ENCODE data around the gene PEX26. TPM values are rescaled to one million over a fixed set of nuclear protein-coding genes. Genes with fewer than 3 reads are reported as not detected.

PEX26 gene
- total and polyA plus RNA-seq, 2 of the 13 experiments (the other 11 are each of a cell fraction or from before 2014, with no cell fraction given): 10.6 to 25.1 TPM

DNA sequence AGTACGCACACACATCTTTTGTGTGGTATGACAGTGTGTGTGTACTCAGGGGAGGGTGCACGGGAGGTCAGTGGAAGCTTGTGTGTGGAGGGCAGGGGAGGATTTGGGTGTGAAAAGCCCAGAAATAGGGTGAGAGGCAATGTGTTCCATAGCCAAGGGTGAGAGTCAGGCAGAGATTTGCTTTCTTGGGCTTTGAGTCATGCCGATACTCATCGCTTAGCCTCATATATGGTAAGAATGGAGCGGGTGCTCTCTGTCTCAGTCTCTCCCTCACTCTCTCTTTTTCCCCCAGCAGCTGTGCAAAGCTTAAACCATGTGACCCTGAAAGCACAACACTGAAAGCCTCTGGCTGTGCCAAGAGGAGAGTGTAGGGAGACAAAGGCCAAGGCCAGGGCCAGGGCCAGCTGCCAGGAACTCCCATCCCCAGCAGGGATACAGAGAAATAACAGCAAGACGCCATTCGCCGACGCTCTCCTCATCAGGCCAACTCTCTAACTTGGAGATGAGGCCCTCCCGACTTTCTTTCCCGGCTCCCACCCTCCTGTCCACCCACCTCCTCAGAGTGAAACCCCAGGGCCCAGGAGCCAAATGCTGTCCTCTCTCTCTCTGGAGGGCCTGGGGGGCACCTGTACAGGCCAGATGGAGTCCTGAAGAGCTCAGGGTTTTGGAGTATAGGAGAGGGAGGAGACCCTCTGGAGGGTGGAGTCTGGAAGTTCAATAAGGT lies 33.1 kb upstream of the PEX26 start (continued):
- TF ChIP-seq, protein P1, sequence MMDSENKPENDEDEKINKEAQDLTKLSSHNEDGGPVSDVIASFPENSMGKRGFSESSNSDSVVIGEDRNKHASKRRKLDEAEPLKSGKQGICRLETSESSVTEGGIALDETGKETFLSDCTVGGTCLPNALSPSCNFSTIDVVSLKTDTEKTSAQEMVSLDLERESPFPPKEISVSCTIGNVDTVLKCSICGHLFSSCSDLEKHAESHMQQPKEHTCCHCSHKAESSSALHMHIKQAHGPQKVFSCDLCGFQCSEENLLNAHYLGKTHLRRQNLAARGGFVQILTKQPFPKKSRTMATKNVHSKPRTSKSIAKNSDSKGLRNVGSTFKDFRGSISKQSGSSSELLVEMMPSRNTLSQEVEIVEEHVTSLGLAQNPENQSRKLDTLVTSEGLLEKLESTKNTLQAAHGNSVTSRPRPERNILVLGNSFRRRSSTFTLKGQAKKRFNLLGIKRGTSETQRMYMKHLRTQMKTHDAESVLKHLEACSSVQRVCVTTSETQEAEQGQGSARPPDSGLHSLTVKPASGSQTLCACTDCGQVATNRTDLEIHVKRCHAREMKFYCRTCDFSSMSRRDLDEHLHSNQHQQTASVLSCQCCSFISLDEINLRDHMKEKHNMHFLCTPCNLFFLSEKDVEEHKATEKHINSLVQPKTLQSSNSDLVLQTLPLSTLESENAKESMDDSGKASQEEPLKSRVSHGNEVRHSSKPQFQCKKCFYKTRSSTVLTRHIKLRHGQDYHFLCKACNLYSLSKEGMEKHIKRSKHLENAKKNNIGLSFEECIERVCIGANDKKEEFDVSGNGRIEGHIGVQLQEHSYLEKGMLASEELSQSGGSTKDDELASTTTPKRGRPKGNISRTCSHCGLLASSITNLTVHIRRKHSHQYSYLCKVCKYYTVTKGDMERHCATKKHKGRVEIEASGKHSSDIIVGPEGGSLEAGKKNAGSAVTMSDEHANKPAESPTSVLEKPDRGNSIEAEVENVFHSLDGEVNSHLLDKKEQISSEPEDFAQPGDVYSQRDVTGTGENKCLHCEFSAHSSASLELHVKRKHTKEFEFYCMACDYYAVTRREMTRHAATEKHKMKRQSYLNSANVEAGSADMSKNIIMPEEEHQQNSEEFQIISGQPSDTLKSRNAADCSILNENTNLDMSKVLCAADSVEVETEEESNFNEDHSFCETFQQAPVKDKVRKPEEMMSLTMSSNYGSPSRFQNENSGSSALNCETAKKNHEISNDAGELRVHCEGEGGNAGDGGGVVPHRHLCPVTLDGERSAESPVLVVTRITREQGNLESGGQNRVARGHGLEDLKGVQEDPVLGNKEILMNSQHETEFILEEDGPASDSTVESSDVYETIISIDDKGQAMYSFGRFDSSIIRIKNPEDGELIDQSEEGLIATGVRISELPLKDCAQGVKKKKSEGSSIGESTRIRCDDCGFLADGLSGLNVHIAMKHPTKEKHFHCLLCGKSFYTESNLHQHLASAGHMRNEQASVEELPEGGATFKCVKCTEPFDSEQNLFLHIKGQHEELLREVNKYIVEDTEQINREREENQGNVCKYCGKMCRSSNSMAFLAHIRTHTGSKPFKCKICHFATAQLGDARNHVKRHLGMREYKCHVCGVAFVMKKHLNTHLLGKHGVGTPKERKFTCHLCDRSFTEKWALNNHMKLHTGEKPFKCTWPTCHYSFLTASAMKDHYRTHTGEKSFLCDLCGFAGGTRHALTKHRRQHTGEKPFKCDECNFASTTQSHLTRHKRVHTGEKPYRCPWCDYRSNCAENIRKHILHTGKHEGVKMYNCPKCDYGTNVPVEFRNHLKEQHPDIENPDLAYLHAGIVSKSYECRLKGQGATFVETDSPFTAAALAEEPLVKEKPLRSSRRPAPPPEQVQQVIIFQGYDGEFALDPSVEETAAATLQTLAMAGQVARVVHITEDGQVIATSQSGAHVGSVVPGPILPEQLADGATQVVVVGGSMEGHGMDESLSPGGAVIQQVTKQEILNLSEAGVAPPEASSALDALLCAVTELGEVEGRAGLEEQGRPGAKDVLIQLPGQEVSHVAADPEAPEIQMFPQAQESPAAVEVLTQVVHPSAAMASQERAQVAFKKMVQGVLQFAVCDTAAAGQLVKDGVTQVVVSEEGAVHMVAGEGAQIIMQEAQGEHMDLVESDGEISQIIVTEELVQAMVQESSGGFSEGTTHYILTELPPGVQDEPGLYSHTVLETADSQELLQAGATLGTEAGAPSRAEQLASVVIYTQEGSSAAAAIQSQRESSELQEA (CRISPR knock-in tag; IDR thresholded peaks at IDR 0.05; ENCODE audit: not compliant biosample characterization): no peak
- no peak for TF ChIP-seq GABPA (IDR thresholded peaks at IDR 0.05; ENCODE audit: low read depth, low read length)
- 0 out of 2 replicates have a peak, but pooled peaks have one; percentile 20 for TF ChIP-seq GABPA (CRISPR knock-in tag; IDR thresholded peaks at IDR 0.05; ENCODE audit: low read depth)
- no peak for TF ChIP-seq ZNF749 (CRISPR knock-in tag; IDR thresholded peaks at IDR 0.05; ENCODE audit: borderline replicate concordance)
- TF ChIP-seq ZNF746 (CRISPR knock-in tag; IDR thresholded peaks at IDR 0.05): peak; percentile 57; the same call in 1 of the 2 replicates
- no peak for TF ChIP-seq MED8 (CRISPR knock-in tag; IDR thresholded peaks at IDR 0.05; ENCODE audit: insufficient replicate concordance)
- no peak for TF ChIP-seq ZNF780A (CRISPR knock-in tag; IDR thresholded peaks at IDR 0.05)
- TF ChIP-seq NR1H2 (CRISPR knock-in tag; IDR thresholded peaks at IDR 0.05; ENCODE audit: borderline replicate concordance, low read depth): no peak
- TF ChIP-seq, protein P2, sequence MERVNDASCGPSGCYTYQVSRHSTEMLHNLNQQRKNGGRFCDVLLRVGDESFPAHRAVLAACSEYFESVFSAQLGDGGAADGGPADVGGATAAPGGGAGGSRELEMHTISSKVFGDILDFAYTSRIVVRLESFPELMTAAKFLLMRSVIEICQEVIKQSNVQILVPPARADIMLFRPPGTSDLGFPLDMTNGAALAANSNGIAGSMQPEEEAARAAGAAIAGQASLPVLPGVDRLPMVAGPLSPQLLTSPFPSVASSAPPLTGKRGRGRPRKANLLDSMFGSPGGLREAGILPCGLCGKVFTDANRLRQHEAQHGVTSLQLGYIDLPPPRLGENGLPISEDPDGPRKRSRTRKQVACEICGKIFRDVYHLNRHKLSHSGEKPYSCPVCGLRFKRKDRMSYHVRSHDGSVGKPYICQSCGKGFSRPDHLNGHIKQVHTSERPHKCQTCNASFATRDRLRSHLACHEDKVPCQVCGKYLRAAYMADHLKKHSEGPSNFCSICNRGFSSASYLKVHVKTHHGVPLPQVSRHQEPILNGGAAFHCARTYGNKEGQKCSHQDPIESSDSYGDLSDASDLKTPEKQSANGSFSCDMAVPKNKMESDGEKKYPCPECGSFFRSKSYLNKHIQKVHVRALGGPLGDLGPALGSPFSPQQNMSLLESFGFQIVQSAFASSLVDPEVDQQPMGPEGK (CRISPR knock-in tag; IDR thresholded peaks at IDR 0.05): peak; percentile 79
- TF ChIP-seq, protein P3, sequence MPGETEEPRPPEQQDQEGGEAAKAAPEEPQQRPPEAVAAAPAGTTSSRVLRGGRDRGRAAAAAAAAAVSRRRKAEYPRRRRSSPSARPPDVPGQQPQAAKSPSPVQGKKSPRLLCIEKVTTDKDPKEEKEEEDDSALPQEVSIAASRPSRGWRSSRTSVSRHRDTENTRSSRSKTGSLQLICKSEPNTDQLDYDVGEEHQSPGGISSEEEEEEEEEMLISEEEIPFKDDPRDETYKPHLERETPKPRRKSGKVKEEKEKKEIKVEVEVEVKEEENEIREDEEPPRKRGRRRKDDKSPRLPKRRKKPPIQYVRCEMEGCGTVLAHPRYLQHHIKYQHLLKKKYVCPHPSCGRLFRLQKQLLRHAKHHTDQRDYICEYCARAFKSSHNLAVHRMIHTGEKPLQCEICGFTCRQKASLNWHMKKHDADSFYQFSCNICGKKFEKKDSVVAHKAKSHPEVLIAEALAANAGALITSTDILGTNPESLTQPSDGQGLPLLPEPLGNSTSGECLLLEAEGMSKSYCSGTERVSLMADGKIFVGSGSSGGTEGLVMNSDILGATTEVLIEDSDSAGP (CRISPR knock-in tag; IDR thresholded peaks at IDR 0.05; ENCODE audit: borderline replicate concordance): peak; percentile 80; the same call in 1 of the 2 replicates
- no peak for TF ChIP-seq CCDC6 (CRISPR knock-in tag; IDR thresholded peaks at IDR 0.05)
- TF ChIP-seq ZNF274 (CRISPR knock-in tag; IDR thresholded peaks at IDR 0.05): peak; percentile 28; the same call in 1 of the 2 replicates
- TF ChIP-seq, protein P4, sequence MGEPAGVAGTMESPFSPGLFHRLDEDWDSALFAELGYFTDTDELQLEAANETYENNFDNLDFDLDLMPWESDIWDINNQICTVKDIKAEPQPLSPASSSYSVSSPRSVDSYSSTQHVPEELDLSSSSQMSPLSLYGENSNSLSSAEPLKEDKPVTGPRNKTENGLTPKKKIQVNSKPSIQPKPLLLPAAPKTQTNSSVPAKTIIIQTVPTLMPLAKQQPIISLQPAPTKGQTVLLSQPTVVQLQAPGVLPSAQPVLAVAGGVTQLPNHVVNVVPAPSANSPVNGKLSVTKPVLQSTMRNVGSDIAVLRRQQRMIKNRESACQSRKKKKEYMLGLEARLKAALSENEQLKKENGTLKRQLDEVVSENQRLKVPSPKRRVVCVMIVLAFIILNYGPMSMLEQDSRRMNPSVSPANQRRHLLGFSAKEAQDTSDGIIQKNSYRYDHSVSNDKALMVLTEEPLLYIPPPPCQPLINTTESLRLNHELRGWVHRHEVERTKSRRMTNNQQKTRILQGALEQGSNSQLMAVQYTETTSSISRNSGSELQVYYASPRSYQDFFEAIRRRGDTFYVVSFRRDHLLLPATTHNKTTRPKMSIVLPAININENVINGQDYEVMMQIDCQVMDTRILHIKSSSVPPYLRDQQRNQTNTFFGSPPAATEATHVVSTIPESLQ (CRISPR knock-in tag; conservative IDR thresholded peaks at IDR 0.05): no peak
